ENCODE results near the gene TBC1D5. TPM values are rescaled to one million over a fixed set of nuclear protein-coding genes. Genes with fewer than 3 reads are reported as not detected.

TBC1D5 gene
- total and polyA plus RNA-seq, 10 donors: 6.4 to 140 (median 97.1) TPM

- H3K36me3 ChIP-seq: no peaks in the 10 kb centered on the region
- intact Hi-C loops (cut with DNase I; ENCODE audit: low total_unique reads): no loop called here
- H3K9me3 ChIP-seq: no peaks in the 10 kb centered on the region
- H3K4me3 ChIP-seq: peak overlapping the region in 1 of 8 donors; percentile 4
- no peaks in the 10 kb centered on the region for H3K27me3 ChIP-seq (replicated peaks in 1 of 7)
- peak overlapping the region in 6 of 8 donors; percentile 0 to 78 (median 60) for H3K27ac ChIP-seq
- H3K4me1 ChIP-seq: peaks cover 10 to 58% (median 39%) of the 10 kb centered on the region in 6 donors
- TF ChIP-seq POLR2AphosphoS5 (IDR thresholded peaks at IDR 0.05) (no peak), POLR2A (IDR thresholded peaks at IDR 0.05) (no peak)
- DNase-seq: no peak
- WGBS, 5 donors: 76 to 92% (median 82%) methylated on average over 5 to 6 of the region's 6 CpGs
Measured at GRCh38 chr3:17747174-17747889, 4.9 kb upstream of the TBC1D5 start.

DNA sequence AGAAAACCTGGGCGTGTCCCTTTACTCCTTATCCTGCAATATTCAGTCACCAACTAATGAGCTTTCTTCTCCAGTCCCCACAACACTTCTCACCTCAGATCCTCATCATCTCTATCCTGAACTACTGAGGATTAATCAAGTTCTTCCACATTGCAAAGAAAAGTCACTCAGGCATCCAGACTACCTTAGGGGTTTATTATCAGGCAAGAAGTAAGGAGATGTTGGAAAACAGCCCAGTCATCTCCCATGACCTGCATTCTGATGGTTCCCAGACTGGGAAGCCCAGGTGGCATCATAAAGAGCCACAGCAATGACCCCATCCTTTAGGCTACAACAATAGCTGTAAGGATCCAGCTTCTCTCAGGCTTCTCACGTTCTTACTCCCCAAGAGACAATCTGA lies 3.5 kb upstream of the TBC1D5 start:
- no peak overlapping the region for H3K4me3 ChIP-seq
- no peaks in the 10 kb centered on the region for H3K27me3 ChIP-seq (replicated peaks in 1 of 7)
- no peaks in the 10 kb centered on the region for H3K36me3 ChIP-seq
- no peak overlapping the region for H3K27ac ChIP-seq
- no peak for TF ChIP-seq POLR2AphosphoS5 (IDR thresholded peaks at IDR 0.05)
- TF ChIP-seq, protein P1, sequence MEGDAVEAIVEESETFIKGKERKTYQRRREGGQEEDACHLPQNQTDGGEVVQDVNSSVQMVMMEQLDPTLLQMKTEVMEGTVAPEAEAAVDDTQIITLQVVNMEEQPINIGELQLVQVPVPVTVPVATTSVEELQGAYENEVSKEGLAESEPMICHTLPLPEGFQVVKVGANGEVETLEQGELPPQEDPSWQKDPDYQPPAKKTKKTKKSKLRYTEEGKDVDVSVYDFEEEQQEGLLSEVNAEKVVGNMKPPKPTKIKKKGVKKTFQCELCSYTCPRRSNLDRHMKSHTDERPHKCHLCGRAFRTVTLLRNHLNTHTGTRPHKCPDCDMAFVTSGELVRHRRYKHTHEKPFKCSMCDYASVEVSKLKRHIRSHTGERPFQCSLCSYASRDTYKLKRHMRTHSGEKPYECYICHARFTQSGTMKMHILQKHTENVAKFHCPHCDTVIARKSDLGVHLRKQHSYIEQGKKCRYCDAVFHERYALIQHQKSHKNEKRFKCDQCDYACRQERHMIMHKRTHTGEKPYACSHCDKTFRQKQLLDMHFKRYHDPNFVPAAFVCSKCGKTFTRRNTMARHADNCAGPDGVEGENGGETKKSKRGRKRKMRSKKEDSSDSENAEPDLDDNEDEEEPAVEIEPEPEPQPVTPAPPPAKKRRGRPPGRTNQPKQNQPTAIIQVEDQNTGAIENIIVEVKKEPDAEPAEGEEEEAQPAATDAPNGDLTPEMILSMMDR (IDR thresholded peaks at IDR 0.05 in 8 of 11, conservative IDR thresholded peaks at IDR 0.05 in 3 of 11): no peak
- intact Hi-C loops (cut with DNase I; ENCODE audit: low total_unique reads): no loop called here
- peaks cover 15 to 64% (median 46%) of the 10 kb centered on the region in 6 donors for H3K4me1 ChIP-seq
- DNase-seq: no peak
- no peaks in the 10 kb centered on the region for H3K9me3 ChIP-seq
- WGBS, 5 donors: 38 to 72% (median 47%) methylated on average over 2 of the region's 2 CpGs

GRCh38 chr3:17745301-17745700 lies 2.9 kb upstream of the TBC1D5 start:
- intact Hi-C loops (cut with DNase I; ENCODE audit: low total_unique reads): no loop called here
- Histone ChIP-seq H3K9me3 (no peaks in the 10 kb centered on the region), H3K4me3 (no peak overlapping the region), H3K27me3 (replicated peaks in 1 of 7) (no peaks in the 10 kb centered on the region), H3K4me1 (peaks cover 20 to 64% (median 52%) of the 10 kb centered on the region in 6 donors), H3K27ac (no peak overlapping the region), H3K36me3 (no peaks in the 10 kb centered on the region)
- 84 to 95% (median 94%) methylated on average over 2 of the region's 2 CpGs for WGBS, 5 donors
- TF ChIP-seq, protein P1 (IDR thresholded peaks at IDR 0.05 in 8 of 11, conservative IDR thresholded peaks at IDR 0.05 in 3 of 11): no peak
- TF ChIP-seq POLR2A (IDR thresholded peaks at IDR 0.05) (no peak), POLR2AphosphoS5 (IDR thresholded peaks at IDR 0.05) (no peak)
- DNase-seq: no peak

GRCh38 chr3:17744693-17745092 lies 2.3 kb upstream of the TBC1D5 start:
- no peaks in the 10 kb centered on the region for H3K36me3 ChIP-seq
- TF ChIP-seq POLR2A (IDR thresholded peaks at IDR 0.05) (no peak), POLR2AphosphoS5 (IDR thresholded peaks at IDR 0.05) (no peak)
- TF ChIP-seq, protein P1 (IDR thresholded peaks at IDR 0.05 in 8 of 11, conservative IDR thresholded peaks at IDR 0.05 in 3 of 11): no peak
- no peak overlapping the region for H3K4me3 ChIP-seq
- 81 to 91% (median 86%) methylated on average over 3 of the region's 3 CpGs for WGBS, 5 donors
- no peaks in the 10 kb centered on the region for H3K27me3 ChIP-seq (replicated peaks in 1 of 7)
- no peak for DNase-seq
- H3K4me1 ChIP-seq: peaks cover 27 to 64% (median 52%) of the 10 kb centered on the region in 6 donors
- no peak overlapping the region for H3K27ac ChIP-seq
- intact Hi-C loops (cut with DNase I; ENCODE audit: low total_unique reads): no loop called here
- H3K9me3 ChIP-seq: no peaks in the 10 kb centered on the region
